Right lobe of liver (tissue), 6 donors: ENCODE results near the gene NPHP1. TPM values are rescaled to one million over a fixed set of nuclear protein-coding genes. Genes with fewer than 3 reads are reported as not detected.
"Not testable (repeated sequence)": the region's sequence is repeated elsewhere in the genome, so short reads cannot be mapped to it uniquely, and the experiment has no call there.

Experiments
- ATAC-seq, 4 donors: fragments of 200-7000 bp; cut with Tn5 transposase; one replicate each; pipeline ENCODE4 v1.9.1; 2020; ENCODE audit warnings: mild to moderate bottlenecking in 4 of 4, moderate library complexity in 4 of 4
- DNase-seq, 3 donors: peaks; one replicate each; pipeline ENCODE4 v3.0.0-alpha.2; 2020
- H3K27ac ChIP-seq, 3 donors: fragments of 200-600 bp; one replicate each; pipeline ENCODE4 v1.8.0; 2022
- H3K27me3 ChIP-seq, 2 donors: fragments of 200-600 bp; one replicate each; pipeline ENCODE4 v1.8.0; 2022
- H3K36me3 ChIP-seq, 4 donors: fragments of 200-600 bp; sonication (generic) in 1 of 4; one replicate each; pipeline versions ENCODE4 v1.5.1 to v1.8.0; 2017 to 2022; ENCODE audit warnings: control low read depth in 1 of 4
- H3K4me1 ChIP-seq, 4 donors: fragments of 200-600 bp; sonication (generic) in 1 of 4; one replicate each; pipeline versions ENCODE4 v1.5.1 to v1.8.0; 2017 to 2022; ENCODE audit warnings: control low read depth in 1 of 4
- H3K4me3 ChIP-seq, 3 donors: fragments of 200-600 bp; one replicate each; pipeline ENCODE4 v1.8.0; 2022
- H3K9me3 ChIP-seq, 4 donors: fragments of 200-600 bp; sonication (generic) in 1 of 4; one replicate each; pipeline versions ENCODE4 v1.5.1 to v1.8.0; 2017 to 2022; ENCODE audit warnings: control low read depth in 1 of 4
- CTCF ChIP-seq, 4 donors: fragments of 200-600 bp in 3 of 4; fragments of 450-650 bp in 1 of 4; IDR thresholded peaks; one replicate each; pipeline versions ENCODE4 v1.5.1 to v1.8.0; 2016 to 2022; ENCODE audit warnings: antibody characterized with exemption in 4 of 4, mild to moderate bottlenecking in 2 of 4
- POLR2A ChIP-seq: fragments of 450-650 bp; IDR thresholded peaks from one replicate; pipeline ENCODE4 v1.6.1; 2017; ENCODE audit warnings: antibody characterized with exemption, mild to moderate bottlenecking
- WGBS: methylation state at CpG from one replicate; pipeline ENCODE4 v1.1.6; 2018; ENCODE audit warnings: low coverage, low lambda C conversion rate; ENCODE audit not compliant: insufficient coverage; ENCODE audit errors: missing lambda C conversion rate; 5-methylcytosine and 5-hydroxymethylcytosine counted together
- intact Hi-C, 2 donors: fragments of 100-400 bp; cut with DNase I; formaldehyde crosslinking; loops; one replicate each; pipeline versions ENCODE4 v1.11.2 to v1.14.1; 2022
- total RNA-seq, 6 experiments: library from RNA; depleted of rRNA in 2 of 6; stranded (reverse); fragments of >200 nt in 2 of 6; fragmentation: NEBNext Ultra II Directional in 3 of 6; extraction: Animal tissue kit (Norgen Biotek cat#: 25700) in 3 of 6; gene quantifications; one replicate each; pipeline versions ENCODE4 v1.1.0 to v1.2.4, GENCODE V29; 2016 to 2023
- donor health status: DM: no; HTN: yes; CAD: no.
- donor health status: DM: no; HTN: no; CAD: no.
- donor health status: DM: no; HTN: no; CAD: no.
- donor health status: DM: no; HTN: yes; CAD: no.
- donor health status: DM: no; HTN: yes; CAD: no.

The NPHP1 gene
- total RNA-seq, 6 experiments from 2014 or later = 0.06 to 1.9 (median 0.65) TPM

GRCh38 chr2:110095994-110096633, 108.7 kb downstream of the NPHP1 start:
- Histone ChIP-seq H3K27me3 (no peaks in the 10 kb centered on the region), H3K27ac (no peak overlapping the region), H3K36me3 (no peaks in the 10 kb centered on the region), H3K4me3 (no peak overlapping the region), H3K4me1 (no peaks in the 10 kb centered on the region), H3K9me3 (no peaks in the 10 kb centered on the region)
- 88% methylated on average over 7 of the region's 8 CpGs for WGBS
- intact Hi-C loops = no loop called here
- no peak for TF ChIP-seq CTCF (IDR thresholded peaks at IDR 0.05)
- no peak for TF ChIP-seq POLR2A
- DNase-seq (no peak), ATAC-seq (no peak)

- H3K36me3 ChIP-seq, H3K4me1 ChIP-seq, ATAC-seq, H3K9me3 ChIP-seq, H3K27ac ChIP-seq, intact Hi-C loops, H3K4me3 ChIP-seq, DNase-seq, H3K27me3 ChIP-seq: not testable (repeated sequence)
- WGBS = 42% methylated on average over 4 of the region's 6 CpGs
These were observed 109.8 kb downstream of the NPHP1 start for GRCh38 chr2:110094884-110095534.

GRCh38 chr2:110093924-110094323, 110.9 kb downstream of the NPHP1 start:
- DNase-seq, ATAC-seq, H3K4me1 ChIP-seq, H3K27ac ChIP-seq, H3K27me3 ChIP-seq, H3K9me3 ChIP-seq, intact Hi-C loops, H3K4me3 ChIP-seq, H3K36me3 ChIP-seq: not testable (repeated sequence)
- WGBS = no CpG with 5 or more reads among the region's 6 CpGs

GRCh38 chr2:110090164-110090563, 114.6 kb downstream of the NPHP1 start:
- WGBS = 46% methylated on average over 2 of the region's 4 CpGs
- H3K36me3 ChIP-seq, ATAC-seq, H3K9me3 ChIP-seq, H3K27me3 ChIP-seq, intact Hi-C loops, H3K27ac ChIP-seq, H3K4me3 ChIP-seq, H3K4me1 ChIP-seq, DNase-seq: not testable (repeated sequence)

GRCh38 chr2:110083757-110084156, 121.1 kb downstream of the NPHP1 start:
- DNase-seq, H3K4me3 ChIP-seq, ATAC-seq, H3K27ac ChIP-seq, H3K27me3 ChIP-seq, intact Hi-C loops, H3K9me3 ChIP-seq, H3K4me1 ChIP-seq, H3K36me3 ChIP-seq: not testable (repeated sequence)
- WGBS = no CpG with 5 or more reads among the region's 2 CpGs

- H3K4me1 ChIP-seq, H3K27ac ChIP-seq, DNase-seq, H3K27me3 ChIP-seq, H3K36me3 ChIP-seq, ATAC-seq, H3K4me3 ChIP-seq, H3K9me3 ChIP-seq, intact Hi-C loops: not testable (repeated sequence)
- no CpG with 5 or more reads among the region's 8 CpGs for WGBS
These were observed 121.7 kb downstream of the NPHP1 start for GRCh38 chr2:110083162-110083561.

- H3K36me3 ChIP-seq, H3K9me3 ChIP-seq, intact Hi-C loops, H3K4me1 ChIP-seq, ATAC-seq, H3K27ac ChIP-seq, H3K27me3 ChIP-seq, DNase-seq, H3K4me3 ChIP-seq: not testable (repeated sequence)
- no CpG with 5 or more reads among the region's 4 CpGs for WGBS
These were observed 126.7 kb downstream of the NPHP1 start for GRCh38 chr2:110078104-110078503.

- H3K27me3 ChIP-seq, H3K27ac ChIP-seq, H3K4me1 ChIP-seq, H3K4me3 ChIP-seq, DNase-seq, ATAC-seq, H3K36me3 ChIP-seq, intact Hi-C loops, H3K9me3 ChIP-seq: not testable (repeated sequence)
- WGBS = 40% methylated on average over 1 of the region's 4 CpGs
These were observed 128.9 kb downstream of the NPHP1 start for GRCh38 chr2:110075896-110076295.
